HG03066 (cell line): ENCODE results near the gene IER5.

ENCODE experiments used
- ATAC-seq: cut with Tn5 transposase; IDR thresholded peaks from one replicate; pipeline ENCODE4 v1.9.1; 2021; ENCODE audit warnings: low read depth; ENCODE audit not compliant: unreplicated experiment

The IER5 gene

GRCh38 chr1:181095763-181096184, 7.3 kb downstream of the IER5 start:
- ATAC-seq = no peak

GRCh38 chr1:181097242-181097641, 8.7 kb downstream of the IER5 start:
- ATAC-seq = no peak

- ATAC-seq = peak; percentile 61
Observed at GRCh38 chr1:181099152-181100014, 10.9 kb downstream of the IER5 start.

GRCh38 chr1:181100015-181100905, 11.8 kb downstream of the IER5 start:
- ATAC-seq = no peak

- ATAC-seq = no peak
Observed at GRCh38 chr1:181100934-181101333, 12.4 kb downstream of the IER5 start.

- no peak for ATAC-seq
Observed at GRCh38 chr1:181101581-181102226, 13.2 kb downstream of the IER5 start.

GRCh38 chr1:181102841-181103240, 14.3 kb downstream of the IER5 start:
- ATAC-seq = no peak

GRCh38 chr1:181103399-181103798, 14.9 kb downstream of the IER5 start:
- no peak for ATAC-seq

- peak; percentile 17 for ATAC-seq
Observed at GRCh38 chr1:181104042-181104789, 15.7 kb downstream of the IER5 start.

- no peak for ATAC-seq
Observed at GRCh38 chr1:181104790-181105133, 16.3 kb downstream of the IER5 start.

- ATAC-seq = peak; percentile 76
Observed at GRCh38 chr1:181105134-181106021, 16.9 kb downstream of the IER5 start.

- no peak for ATAC-seq
Observed at GRCh38 chr1:181106022-181106312, 17.5 kb downstream of the IER5 start.

GRCh38 chr1:181106479-181106878, 18.0 kb downstream of the IER5 start:
- ATAC-seq = no peak

- ATAC-seq = no peak
Observed at GRCh38 chr1:181107711-181108110, 19.2 kb downstream of the IER5 start.

- ATAC-seq = no peak
Observed at GRCh38 chr1:181108304-181108867, 19.9 kb downstream of the IER5 start.

- no peak for ATAC-seq
Observed at GRCh38 chr1:181110013-181110412, 21.5 kb downstream of the IER5 start.

GRCh38 chr1:181111559-181111958, 23.1 kb downstream of the IER5 start:
- no peak for ATAC-seq

- ATAC-seq = no peak
Observed at GRCh38 chr1:181112071-181112929, 23.8 kb downstream of the IER5 start.
